ENCODE results near the gene MYO1F.
"Not testable (repeated sequence)": the region's sequence is repeated elsewhere in the genome, so short reads cannot be mapped to it uniquely, and the experiment has no call there.

DNA sequence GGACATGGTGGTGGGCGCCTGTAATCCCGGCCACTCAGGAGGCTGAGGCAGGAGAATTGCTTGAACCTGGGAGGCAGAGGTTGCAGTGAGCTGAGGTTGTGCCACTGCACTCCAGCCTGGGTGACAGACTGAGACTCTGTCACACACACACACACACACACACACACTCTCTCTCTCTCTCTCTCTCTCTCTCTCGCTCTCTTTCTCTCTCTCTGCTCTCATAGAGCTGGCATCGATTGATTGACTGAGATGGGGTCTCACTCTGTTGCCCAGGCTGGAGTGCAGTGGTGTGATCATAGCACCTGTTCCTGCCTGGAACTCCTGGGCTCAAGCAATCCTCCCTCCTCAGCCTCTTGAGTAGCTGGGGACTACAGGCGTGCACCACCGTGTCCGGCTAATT is 23.5 kb downstream of the MYO1F start:
- not testable (repeated sequence) for TF ChIP-seq POLR2AphosphoS5 (IDR thresholded peaks at IDR 0.05; ENCODE audit: low read depth, low read length); POLR2A (IDR thresholded peaks at IDR 0.05; ENCODE audit: low read depth, low read length); TAF1 (IDR thresholded peaks at IDR 0.05; ENCODE audit: borderline replicate concordance, low read depth, low read length)

Measured in GM12892 (cell line).